Measurements from ENCODE around the gene TICAM1. TPM values are rescaled to one million over a fixed set of nuclear protein-coding genes. Genes with fewer than 3 reads are reported as not detected.
A peak's percentile ranks its signal among the peaks of the same experiment; 100 is the strongest.

Gene TICAM1
- total and polyA plus RNA-seq, 2 of the 13 experiments (the other 11 are each of a cell fraction or from before 2014, with no cell fraction given): 0.33 to 0.95 TPM

GRCh38 chr19:4867534-4868285 lies 36.2 kb upstream of the TICAM1 start, which contains the start of gene PLIN3 (continued):
- TF ChIP-seq AFF4 (CRISPR knock-in tag; IDR thresholded peaks at IDR 0.05) (no peak), MLLT10 (CRISPR knock-in tag; IDR thresholded peaks at IDR 0.05) (no peak), ZMAT3 (CRISPR knock-in tag; conservative IDR thresholded peaks at IDR 0.05) (0 out of 2 replicates have a peak, but pooled peaks have one; percentile 29), ZNF580 (CRISPR knock-in tag; IDR thresholded peaks at IDR 0.05; ENCODE audit: borderline replicate concordance, low read depth) (peak; percentile 90; the same call in 1 of the 2 replicates), CEBPG (CRISPR knock-in tag; IDR thresholded peaks at IDR 0.05) (no peak), POLR2G (IDR thresholded peaks at IDR 0.05; ENCODE audit: low read depth, low read length) (peak; percentile 80), GPBP1L1 (CRISPR knock-in tag; IDR thresholded peaks at IDR 0.05) (no peak), ZNF557 (CRISPR knock-in tag; IDR thresholded peaks at IDR 0.05) (no peak), SP140L (CRISPR knock-in tag; IDR thresholded peaks at IDR 0.05; ENCODE audit: borderline replicate concordance) (no peak), ZNF792 (CRISPR knock-in tag; IDR thresholded peaks at IDR 0.05) (no peak), BORCS8-MEF2B (CRISPR knock-in tag; IDR thresholded peaks at IDR 0.05) (peak; percentile 41), ZNF253 (CRISPR knock-in tag; IDR thresholded peaks at IDR 0.05; ENCODE audit: borderline replicate concordance) (no peak), PRDM10 (CRISPR knock-in tag; IDR thresholded peaks at IDR 0.05; ENCODE audit: low read depth) (0 out of 2 replicates have a peak, but pooled peaks have one; percentile 31), GMEB2 (CRISPR knock-in tag; IDR thresholded peaks at IDR 0.05; ENCODE audit: low read depth) (no peak), HNRNPLL (IDR thresholded peaks at IDR 0.05; ENCODE audit: low read depth, low read length, poor library complexity, severe bottlenecking) (peak; percentile 29), ZNF354B (CRISPR knock-in tag; IDR thresholded peaks at IDR 0.05) (no peak), ZNF577 (CRISPR knock-in tag; IDR thresholded peaks at IDR 0.05; ENCODE audit: borderline replicate concordance, low read depth) (no peak), NRL (CRISPR knock-in tag; IDR thresholded peaks at IDR 0.05; ENCODE audit: borderline replicate concordance) (no peak; the same call in 1 of the 2 replicates), ZNF292 (CRISPR knock-in tag; IDR thresholded peaks at IDR 0.05; ENCODE audit: borderline replicate concordance, low read depth) (peak; percentile 37; the same call in 1 of the 2 replicates)

Measured in HepG2 (cell line).